UCSD-AML1 (cell line): ENCODE data around the gene P2RX7.
"Not testable (repeated sequence)": the region's sequence is repeated elsewhere in the genome, so short reads cannot be mapped to it uniquely, and the experiment has no call there.

Experiments
- DNase-seq: peaks from one replicate; lab custom pipeline; 2025; ENCODE audit not compliant: unreplicated experiment; lab: John Stamatoyannopoulos, UW

P2RX7 gene

DNA sequence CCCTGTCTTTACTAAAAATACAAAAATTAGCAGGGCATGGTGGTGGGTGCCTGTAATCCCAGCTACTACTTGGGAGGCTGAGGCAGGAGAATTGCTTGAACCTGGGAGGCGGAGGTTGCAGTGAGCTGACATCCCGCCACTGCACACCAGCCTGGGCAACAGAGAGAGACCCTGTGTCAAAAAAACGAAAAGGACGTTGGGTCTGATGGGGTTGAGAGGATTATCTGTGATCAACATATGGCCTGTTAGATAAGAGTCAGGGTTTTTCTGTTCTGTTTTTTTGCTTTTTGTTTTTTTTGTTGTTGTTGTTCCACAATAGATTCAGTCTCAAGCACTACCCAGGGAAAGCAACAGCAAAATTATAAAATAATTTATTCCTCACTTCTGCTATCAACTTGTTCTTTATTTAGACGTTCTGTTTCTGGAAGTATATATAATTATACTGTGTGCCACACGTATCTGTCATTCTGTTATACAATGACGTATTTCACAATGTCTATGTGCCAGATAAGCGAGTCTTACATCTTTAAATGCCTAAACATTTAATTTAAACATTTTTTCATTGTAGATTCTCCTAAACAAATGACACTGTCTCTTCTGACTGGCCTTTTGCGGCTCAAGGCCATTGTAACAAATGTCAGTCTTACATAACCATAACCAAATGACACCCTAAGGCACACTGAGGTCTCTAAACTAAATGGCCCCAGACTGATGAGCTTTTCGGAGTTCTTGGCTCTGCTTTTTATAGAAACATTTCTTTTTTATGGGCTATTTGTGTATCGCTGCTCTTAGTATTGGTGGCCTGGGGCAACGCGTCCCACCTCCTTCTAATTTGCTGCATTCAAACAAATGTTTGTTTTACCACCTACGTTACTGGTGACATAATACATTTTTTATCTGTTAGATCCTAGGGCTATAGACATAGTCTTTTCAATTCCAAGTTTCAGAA lies 70.0 kb downstream of the P2RX7 start:
- no peak for DNase-seq

DNA sequence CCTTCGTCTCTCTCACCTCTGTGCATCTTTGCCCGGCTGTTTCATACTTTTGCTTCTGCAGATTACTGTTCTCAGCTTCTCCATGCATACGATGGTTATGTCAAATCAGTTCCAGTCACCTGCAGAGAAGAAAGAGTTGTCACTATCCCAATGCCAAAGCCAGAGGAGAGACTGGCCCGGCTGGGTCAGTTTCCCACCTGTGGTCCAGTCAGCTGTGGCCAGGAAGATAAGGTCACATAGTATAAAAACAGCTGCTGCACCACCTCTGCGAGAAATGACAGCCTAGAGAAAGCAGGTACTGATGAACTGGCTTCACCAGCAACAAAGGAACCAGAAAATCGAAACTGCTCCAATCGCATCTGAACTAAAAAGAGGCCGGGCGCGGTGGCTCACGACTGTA lies 70.8 kb downstream of the P2RX7 start:
- DNase-seq: no peak

DNA sequence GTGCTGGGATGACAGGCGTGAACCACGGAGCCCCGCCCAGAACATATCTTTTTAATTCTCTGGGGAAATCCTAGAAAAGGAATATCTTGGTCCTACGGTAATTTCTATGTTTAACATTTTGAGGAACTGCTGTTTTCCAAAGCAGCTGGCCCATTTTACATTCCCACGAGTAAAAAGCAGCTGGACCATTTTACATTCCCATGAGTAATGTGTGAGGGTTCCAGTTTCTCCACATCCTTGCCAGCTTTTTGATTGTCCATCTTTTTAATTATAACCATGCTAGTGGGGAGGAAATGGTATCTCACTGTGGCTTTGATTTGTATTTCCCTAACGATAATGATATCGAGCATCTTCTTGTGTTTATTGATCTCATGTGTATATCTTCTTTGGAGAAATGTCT lies 72.8 kb downstream of the P2RX7 start:
- no peak for DNase-seq

DNA sequence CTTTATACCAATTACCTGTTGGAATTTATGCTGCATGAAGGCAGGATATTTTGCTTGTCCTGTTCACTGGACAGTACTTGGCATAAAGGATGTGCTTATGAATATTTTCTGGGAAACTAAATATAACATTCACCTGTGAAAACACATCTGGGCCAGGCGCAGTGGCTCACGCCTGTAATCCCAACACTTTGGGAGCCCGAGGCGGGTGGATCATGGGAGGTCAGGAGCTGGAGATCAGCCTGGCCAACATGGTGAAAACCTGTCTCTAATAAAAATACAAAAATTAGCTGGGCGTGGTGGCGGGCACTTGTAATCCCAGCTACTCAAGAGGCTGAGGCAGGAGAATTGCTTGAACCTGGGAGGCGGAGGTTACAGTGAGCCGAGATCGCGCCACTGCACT lies 75.9 kb downstream of the P2RX7 start:
- not testable (repeated sequence) for DNase-seq

DNA sequence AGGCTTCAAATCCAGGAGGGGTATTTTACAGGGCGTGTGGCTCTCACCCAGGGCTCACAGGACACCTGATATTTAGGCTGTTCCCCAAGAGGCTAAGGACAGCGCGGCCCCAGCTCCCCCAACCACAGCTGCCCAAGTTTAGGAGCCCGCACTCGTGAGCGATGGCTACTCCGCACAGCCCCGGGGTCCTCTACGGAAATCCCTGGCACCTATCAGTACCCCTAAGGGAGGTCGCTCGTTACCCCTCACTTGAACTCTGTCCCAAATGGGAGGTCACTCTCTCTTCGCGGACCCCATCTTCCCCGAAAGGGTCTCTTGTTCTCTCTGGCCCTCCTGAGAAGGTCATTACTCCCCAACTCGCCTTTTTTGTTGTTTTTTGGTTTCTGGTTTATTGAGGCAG lies 76.5 kb downstream of the P2RX7 start:
- DNase-seq: no peak

DNA sequence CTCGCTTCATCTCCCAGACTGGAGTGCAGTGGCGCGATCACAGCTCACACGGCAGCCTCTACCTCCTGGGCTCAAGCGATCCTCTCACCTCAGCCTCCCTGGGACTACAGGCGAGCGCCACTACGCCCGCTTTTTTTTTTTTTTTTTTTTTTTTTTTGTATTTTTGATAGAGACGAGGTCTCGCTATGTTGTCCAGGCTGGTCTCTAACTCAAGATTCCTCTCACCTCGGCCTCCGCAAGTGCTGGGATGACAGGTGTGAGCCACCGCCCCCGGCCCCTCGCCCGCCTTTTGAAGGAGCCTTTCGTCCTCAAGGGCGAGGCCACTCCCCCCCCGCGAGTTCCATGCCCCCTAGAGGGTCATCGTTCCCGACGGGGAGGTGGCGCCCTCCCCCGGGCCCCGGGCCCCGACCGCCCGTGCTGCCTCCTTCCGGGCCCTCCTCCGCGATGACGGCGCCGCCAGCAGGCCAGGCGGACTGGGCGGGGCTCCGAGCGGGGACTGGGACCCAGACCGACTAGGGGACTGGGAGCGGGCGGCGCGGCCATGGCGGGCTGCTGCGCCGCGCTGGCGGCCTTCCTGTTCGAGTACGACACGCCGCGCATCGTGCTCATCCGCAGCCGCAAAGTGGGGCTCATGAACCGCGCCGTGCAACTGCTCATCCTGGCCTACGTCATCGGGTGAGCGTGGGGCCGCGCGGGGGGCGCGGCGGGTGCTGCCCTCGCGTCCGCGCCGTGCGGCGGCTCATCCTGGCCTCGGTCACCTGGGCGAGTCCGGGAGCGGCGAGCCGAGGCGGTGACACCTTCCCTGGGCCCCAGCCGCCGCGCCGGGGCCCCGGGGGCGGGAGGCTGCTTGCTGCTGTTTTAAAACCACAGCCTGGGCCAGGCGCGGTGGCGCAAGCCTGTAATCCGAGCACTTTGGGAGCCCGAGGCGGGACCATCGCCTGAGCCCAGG lies 77.2 kb downstream of the P2RX7 start, which contains the start of gene P2RX4:
TSS of gene P2RX4 (plus strand) at position 506 of the 949 bp plus-strand sequence. CDS start at position 542, 36 bp downstream.
- DNase-seq: peak; percentile 91

DNA sequence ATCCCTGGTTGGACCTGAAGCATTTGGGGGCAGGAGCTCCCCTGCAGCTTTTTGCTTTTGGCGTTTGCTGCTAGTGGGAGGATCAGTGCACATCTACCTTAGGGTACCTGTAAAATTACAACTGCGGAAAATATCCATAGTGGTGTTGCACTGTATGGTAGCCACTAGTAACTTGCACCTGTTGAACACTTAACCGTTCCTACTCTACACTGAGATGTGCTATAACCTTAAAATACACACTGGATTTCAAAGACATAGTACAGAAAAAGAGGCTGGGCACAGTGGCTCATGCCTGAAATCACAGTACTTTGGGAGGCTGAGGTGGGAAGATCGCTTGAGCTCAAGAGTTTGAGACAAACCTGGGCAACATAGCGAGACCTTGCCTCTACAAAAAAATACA lies 80.2 kb downstream of the P2RX7 start:
- no peak for DNase-seq

DNA sequence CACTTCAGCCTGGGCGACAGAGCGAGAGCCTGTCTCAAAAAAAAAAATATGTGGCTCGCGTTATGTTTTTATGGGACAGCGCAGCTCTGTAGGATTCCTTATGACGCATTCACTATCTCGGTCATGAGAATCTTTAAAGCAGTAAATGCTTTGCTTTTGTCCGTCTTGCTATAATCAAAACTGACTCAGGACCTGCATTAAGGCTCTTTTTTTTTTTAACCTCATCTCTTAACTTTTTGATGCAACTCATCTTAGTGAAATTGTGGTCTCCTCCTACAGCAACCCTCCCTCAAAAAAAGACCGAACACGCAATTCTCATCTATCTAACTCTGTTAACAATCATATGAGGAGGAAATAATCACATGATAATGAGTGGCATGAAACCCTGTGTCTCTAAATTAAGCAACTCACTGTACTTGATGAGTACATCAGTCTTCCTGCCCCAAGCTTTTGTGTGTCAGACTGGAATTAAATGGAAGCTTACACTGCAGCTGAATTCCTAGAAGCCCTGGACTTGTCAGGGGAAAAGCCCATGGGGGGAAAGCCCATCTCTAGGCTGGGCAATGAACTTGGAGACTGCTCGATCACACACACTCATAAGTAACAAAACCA lies 81.6 kb downstream of the P2RX7 start:
- no peak for DNase-seq

DNA sequence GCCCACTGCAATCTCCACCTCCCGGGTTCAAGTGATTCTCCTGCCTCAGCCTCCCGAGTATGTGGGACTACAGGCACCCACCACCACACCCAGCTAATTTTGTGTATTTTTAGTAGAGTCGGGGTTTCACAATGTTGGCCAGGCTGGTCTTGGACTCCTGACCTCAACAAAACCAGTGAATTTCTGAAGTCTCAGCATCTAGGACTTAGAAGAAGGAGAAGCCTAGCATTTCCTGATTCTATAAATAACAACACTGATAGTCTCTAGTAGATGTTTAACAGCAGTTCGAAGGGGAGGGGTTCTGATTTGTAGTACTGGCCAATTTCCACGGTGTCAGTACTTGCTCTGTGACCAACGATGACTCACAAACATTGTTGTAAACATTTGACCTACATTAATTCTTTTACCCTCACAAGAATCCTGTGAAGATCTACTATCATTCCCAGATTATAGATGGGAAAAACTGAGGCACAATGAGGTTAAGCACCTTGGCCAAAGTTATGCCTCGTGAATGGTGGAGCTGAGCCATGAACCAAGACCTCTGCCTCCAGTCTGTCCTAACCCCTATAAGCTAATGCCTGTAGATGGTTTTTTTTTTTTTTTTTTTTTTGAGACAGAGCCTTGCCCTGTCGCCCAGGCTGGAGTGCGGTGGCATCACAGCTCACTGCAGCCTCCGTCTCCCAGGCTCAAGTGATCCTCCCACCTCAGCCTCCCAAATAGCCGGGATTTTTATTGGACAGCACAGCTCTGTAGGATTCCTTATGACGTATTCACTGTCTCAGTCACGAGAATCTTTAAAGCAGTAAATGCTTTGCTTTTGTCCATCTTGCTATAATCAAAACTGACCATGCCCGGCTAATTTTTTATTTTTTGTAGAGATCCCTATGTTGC lies 82.4 kb downstream of the P2RX7 start:
- DNase-seq: no peak

DNA sequence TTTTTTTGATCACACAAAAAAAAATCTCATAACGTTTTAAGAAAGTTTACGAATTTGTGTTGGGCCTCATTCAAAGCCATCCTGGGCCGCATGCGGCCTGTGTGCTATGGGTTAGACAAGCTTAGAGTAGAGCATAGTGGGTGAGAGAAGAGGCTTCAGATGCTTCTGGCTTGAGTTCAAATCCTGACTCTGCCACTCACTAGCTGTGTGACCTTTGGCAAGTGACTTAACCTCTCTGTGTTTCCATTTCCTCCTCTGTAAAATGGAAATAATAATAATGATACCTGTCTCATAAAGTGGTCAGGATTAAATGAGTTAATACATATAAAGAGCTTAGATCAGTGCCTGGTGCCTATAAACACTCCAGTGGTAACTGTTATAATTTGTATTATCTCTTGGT lies 83.4 kb downstream of the P2RX7 start:
- DNase-seq: no peak

DNA sequence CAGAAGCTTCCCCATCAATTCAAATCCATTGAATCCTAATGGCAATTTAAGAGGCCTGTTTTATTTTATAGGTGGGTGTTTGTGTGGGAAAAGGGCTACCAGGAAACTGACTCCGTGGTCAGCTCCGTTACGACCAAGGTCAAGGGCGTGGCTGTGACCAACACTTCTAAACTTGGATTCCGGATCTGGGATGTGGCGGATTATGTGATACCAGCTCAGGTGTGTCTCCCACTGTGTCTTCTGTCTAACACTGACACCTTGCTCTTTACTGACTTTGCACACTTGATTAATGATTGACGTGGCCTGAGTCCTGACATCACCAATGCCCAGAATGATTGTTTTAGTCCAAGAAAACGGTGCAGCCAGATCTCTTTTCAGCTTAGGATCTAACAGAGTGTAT lies 84.4 kb downstream of the P2RX7 start:
- no peak for DNase-seq

DNA sequence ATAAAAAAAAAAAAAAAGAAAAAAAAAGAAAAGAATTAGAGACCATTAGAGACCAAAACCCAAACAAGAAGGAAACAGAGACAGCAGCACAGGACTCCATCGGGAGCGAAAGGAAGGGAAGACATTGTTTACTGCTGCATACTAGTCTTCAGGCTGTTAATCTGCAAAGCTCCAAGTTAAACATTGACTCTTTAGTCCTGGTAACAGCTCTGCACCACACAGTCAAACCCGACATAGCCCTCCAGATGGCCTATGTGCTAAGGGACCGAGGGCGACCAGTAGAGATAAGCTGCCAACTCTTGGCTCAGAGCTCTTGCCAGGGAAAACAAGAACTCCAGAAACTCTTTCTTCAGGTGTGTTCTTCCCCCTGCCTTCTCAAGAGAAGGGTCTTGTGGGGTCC lies 85.1 kb downstream of the P2RX7 start:
- no peak for DNase-seq

DNA sequence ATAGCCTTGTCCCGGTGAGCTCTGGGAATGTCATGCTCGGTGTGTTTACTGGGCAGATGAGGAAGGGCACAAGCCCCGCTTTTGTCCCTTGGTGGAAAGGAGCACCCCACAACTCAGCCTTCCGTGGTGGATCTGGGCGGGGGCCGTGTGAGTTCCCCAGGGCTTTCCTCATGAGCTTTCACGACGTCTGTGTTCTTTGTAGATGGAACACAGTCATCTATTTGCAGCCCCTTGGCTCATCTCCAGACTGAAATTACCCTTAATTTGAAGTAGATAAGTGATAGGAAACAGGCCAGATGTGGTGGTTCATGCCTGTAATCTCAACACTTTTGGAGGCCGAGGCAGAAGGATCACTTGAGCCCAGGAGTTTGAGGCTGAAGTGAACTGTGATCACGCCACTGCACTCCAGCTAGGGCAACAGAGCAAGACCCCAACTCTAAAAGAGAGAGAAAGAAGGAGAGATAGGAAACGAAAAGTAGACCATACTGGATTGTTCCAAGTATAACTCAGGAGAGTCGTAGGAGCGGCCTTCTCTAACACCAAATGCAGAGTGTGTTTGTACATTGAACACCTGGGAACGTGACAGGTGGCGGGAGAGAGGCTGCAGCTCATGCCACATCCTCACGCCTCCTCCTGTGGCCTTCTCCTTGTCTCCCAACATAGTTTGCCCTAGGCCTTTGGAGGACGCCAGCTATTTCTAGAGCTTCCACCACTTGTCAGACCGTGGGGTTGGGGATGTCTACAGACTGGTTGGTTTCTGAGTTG lies 86.1 kb downstream of the P2RX7 start:
- DNase-seq: no peak

DNA sequence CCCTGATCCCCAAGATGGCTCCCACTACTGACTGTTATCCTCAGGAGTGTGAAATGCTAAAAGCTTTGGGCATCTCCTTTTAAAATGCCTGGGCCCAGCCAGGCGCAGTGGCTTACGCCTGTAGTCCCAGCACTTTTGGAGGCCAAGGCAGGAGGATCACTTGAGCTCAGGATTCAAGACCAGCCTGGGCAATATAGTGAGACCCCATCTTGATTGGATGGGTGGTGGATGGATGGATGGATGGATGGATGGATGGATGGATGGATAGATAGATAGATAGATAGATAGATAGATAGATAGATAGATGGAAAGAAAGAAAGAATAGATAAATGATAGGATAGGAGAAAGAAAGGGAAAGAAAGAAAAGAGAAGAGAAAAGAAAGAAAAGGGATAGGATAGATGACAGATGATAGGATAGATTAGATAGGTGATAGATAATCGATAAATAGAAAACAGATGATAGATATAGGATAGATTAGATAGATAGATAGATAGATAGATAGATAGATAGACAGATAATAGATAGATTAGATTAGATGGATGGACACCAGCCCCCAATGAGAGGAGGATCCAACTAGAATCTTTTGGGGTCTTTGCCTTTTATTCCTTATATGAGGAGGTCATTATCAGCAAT lies 86.8 kb downstream of the P2RX7 start:
- no peak for DNase-seq

DNA sequence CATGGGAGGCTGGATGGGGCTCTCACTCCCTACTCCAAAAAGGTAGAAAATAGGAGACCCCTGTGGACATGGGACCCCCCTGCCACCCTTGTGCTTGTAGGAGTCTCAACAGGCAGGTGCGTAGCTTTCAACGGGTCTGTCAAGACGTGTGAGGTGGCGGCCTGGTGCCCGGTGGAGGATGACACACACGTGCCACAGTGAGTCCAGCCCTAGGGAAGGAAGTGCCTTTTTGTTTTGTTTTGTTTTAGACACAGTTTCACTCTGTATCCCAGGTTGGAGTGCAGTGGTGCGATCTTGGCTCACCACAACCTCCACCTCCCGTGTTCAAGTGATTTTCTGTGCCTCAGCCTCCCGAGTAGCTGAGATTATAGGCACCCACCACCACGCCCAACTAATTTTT lies 90.2 kb downstream of the P2RX7 start:
- DNase-seq: no peak

DNA sequence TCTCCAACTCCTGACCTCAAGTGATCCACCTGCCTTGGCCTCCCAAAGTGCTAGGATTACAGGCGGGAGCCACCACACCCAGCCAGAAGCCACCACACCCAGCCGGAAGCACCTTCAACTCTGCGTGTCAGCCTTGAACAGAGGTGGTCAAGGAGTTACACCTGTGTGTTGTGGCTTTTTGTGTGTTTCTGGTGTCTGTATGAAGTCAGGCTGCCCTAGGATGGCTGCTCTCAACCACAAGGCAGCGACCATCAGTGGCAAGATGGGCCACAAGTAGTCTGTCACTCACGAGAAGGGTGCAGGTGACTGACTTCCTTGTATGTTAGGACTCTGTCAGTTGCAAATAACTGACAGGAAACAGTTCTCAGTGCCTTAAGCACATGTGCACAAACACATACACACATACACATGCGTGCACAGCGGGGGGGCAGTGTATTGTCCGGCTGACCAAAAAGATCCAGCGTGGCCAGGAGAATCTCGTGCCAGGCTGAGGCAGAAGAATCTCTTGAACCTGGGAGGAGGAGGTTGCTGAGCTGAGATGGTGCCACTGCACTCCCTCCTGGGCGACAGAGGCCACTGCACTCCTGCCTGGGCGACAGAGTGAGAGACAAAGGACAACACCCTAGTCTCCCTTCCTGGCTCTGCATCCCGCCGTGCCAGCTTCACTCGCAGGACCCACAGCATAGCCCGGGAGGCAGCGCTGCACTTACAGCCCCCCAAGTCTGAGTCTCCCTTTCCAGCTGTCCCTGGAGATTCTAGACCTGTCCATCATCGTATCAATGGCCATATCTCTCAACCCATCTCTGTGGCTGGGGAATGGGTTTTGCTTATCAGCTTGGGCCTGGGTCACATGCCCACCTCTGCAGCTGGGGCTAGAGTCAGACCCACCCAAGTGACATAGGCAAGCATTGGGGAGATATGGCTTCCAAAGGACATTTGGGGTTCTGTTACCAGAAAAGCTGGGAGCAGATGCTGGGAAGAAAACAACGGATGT lies 90.9 kb downstream of the P2RX7 start:
- DNase-seq: peak; percentile 36

DNA sequence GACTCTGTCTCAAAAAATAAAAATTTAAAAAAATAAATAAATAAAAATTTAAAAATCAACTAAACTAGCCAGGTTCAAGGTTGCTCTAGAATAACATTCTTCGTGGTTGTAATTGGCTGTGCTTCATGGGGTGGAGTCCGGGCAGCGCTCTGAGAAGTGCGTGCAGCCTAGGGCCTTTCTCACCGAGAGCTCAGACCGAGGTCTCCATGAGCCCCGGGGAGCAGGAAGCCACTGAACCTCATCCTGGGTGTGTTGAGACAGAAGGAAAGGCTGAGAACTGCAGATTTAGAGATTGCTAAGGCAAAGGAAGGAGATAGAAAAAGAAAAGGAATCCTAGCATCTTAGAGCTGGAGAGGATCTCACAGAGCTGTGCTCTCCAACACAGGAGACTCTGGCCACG lies 91.9 kb downstream of the P2RX7 start:
- no peak for DNase-seq

DNA sequence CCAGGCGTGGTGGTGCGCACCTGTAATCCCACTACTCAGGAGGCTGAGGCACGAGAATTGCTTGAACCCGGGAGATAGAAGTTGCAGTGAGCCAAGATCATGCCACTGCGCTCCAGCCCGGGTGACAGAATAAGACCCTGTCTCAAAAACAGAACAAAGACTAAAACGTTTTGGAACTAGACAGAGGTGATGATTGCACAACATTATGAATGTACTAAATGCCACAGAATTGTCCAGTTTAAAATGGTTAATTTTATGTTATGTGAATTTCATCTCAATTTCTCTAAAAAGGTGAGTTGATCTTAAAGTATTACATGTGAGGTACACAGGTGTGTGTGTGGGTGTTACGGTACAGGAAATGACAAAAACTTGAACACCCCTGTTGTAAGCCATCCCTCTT lies 93.7 kb downstream of the P2RX7 start:
- no peak for DNase-seq
